Activated T-helper 9 cell treated with anti-CD3 and anti-CD28 coated beads, Interleukin-2, amount 50 U/mL, for 16 hours (primary cell): ENCODE measurements around the gene TBL1Y.
"Not testable (repeated sequence)": the region's sequence is repeated elsewhere in the genome, so short reads cannot be mapped to it uniquely, and the experiment has no call there.

Experiments
- DNase-seq: peaks from one replicate; pipeline ENCODE4 v3.0.0-alpha.2; 2020; ENCODE audit warnings: low read depth

TBL1Y gene

GRCh38 chrY:6974971-6975370 lies 64.5 kb downstream of the TBL1Y start:
- no peak for DNase-seq

GRCh38 chrY:6977783-6978182 lies 67.3 kb downstream of the TBL1Y start:
- no peak for DNase-seq

- no peak for DNase-seq
Measured at GRCh38 chrY:6983221-6983620, 72.7 kb downstream of the TBL1Y start.

GRCh38 chrY:6987811-6988210 lies 77.3 kb downstream of the TBL1Y start:
- DNase-seq: no peak

- DNase-seq: no peak
Measured at GRCh38 chrY:6989886-6990620, 79.6 kb downstream of the TBL1Y start.

GRCh38 chrY:6992041-6992440 lies 81.5 kb downstream of the TBL1Y start:
- no peak for DNase-seq

- DNase-seq: no peak
Measured at GRCh38 chrY:6995987-6996386, 85.5 kb downstream of the TBL1Y start.

- DNase-seq: no peak
Measured at GRCh38 chrY:6997503-6998066, 87.1 kb downstream of the TBL1Y start.

- no peak for DNase-seq
Measured at GRCh38 chrY:6999905-7000304, 89.4 kb downstream of the TBL1Y start.

GRCh38 chrY:7002581-7002980 lies 92.1 kb downstream of the TBL1Y start:
- DNase-seq: no peak

GRCh38 chrY:7007911-7008310 lies 97.4 kb downstream of the TBL1Y start:
- DNase-seq: no peak

GRCh38 chrY:7008578-7009355 lies 98.3 kb downstream of the TBL1Y start:
- no peak for DNase-seq

GRCh38 chrY:7013051-7013450 lies 102.6 kb downstream of the TBL1Y start:
- DNase-seq: no peak

GRCh38 chrY:7016521-7016920 lies 106.0 kb downstream of the TBL1Y start:
- DNase-seq: no peak

GRCh38 chrY:7017244-7018080 lies 107.0 kb downstream of the TBL1Y start:
- DNase-seq: no peak

- DNase-seq: no peak
Measured at GRCh38 chrY:7039037-7039436, 128.5 kb downstream of the TBL1Y start.

- no peak for DNase-seq
Measured at GRCh38 chrY:7040662-7041061, 130.2 kb downstream of the TBL1Y start.

GRCh38 chrY:7041983-7042382 lies 131.5 kb downstream of the TBL1Y start:
- no peak for DNase-seq

- not testable (repeated sequence) for DNase-seq
Measured at GRCh38 chrY:7052461-7052860, 142.0 kb downstream of the TBL1Y start.

GRCh38 chrY:7056886-7057285 lies 146.4 kb downstream of the TBL1Y start:
- DNase-seq: no peak

GRCh38 chrY:7078725-7079124 lies 168.2 kb downstream of the TBL1Y start:
- DNase-seq: no peak

GRCh38 chrY:7080548-7080947 lies 170.1 kb downstream of the TBL1Y start:
- DNase-seq: not testable (repeated sequence)
